GM18858 (cell line): ENCODE data around the gene IGFBP4.

Experiments
- ATAC-seq: cut with Tn5 transposase; IDR thresholded peaks from one replicate; pipeline ENCODE4 v1.9.1; 2021; ENCODE audit not compliant: unreplicated experiment

IGFBP4 gene

DNA sequence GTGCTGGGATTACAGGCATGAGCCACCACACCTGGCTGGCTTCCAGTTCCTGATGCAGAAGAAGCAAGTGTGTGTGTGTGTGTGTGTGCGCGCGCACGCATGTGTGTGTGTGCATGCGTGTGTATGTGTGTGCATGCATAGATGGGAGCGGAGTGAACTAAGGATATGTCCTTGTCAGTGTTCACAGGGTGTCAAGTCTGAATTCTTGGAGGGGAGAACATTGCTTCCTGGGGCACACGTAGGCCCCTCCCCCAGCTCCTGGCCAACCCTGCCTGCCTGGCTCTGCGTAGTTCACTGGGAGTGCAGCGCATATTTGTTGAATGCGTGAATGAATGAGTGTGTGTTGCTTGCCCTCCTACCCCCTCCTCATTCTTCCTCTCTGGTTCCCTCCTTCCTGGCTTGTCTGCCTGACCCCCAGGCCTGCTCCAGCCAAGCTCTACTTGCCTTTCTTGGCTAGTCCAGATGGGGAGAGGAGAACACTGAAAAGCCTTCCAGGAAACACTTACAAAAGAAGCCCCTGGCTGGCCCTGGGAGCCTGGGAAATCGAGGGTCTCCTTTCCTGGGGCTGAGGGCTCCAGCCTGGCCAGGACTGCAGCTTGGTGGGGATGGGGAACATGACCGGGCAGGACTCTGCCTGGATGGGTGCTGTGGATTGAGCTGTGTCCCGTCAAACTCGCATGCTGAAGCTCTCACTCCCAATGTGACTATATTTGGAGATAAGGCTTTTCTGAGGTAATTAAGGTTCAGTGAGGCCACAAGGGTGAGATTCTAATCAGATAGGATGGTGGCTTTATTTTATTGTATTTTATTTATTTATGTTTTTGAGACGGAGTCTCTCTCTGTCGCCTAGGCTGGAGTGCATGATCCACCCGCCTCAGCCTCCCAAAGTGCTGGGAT lies 27.9 kb downstream of the IGFBP4 start:
- ATAC-seq: no peak

GRCh38 chr17:40471846-40472732 lies 28.8 kb downstream of the IGFBP4 start:
- no peak for ATAC-seq

DNA sequence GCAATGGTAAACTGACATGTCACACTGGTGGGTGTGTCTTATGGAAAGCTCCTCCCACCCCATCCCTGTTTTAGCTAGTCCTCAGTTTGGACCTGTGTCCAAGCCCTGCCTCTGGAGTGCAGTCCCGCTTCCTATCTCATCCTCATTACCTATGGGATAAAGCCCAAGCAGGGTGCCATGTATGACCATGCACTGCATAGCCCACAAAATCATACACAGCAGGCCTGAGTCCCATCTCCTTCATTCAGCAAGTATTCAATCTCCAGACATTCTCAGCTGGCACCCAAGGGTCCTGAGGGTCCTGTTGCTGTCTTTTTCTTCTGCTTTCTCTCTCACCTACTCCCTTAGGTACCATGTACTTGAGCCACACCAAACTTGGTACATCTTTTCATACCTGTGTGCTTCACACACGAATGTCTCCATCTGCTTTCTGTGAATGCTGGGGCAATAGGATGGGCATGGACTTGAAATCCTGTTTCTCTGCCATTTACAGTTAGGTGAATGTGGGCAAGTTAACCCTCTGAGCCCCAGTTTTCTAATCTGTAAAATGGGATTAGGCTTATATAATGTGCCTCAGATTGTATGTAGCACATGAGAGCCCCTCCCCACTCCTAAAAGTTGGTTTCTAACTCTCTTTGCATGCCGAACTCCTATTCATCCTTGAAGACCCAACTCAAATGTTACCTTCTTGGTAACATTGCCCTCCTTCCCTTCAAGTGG lies 29.6 kb downstream of the IGFBP4 start:
- ATAC-seq: no peak

DNA sequence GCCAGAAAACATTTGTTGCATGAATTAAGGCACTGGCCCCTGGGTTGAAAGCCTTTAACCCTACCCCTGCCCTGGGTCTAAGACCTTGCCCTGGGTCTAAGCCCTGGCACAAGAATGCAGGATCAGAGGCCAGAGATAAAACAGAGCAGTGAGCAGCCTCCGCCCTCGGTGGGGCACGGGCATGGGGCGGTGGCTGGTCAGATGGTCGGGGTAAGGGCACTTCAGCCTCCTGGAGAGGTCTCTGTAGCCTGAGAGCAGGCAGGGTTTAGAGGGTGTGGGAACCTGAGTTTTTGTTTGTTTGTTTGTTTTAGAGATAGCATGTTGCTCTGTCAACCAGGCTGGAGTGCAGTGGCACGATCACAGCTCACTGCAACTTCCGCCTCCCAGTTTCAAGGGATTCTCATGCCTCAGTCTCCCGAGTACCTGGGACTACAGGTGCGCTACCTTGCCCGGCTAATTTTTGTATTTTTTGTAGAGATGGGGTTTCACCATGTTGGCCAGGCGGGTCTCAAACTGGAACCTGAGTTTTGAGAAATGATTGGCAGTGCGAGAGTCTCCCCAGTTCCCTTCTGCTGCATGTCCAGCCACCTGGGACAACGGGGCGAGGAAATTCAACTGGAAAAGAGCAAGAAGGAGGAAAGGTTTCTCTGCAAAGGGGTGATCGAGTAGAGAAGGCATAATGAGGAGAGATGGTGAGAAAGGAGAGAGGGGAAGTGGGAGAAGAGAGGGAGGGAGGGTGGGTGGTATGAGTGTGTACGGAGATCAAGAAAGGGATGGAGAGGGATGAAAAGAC lies 30.5 kb downstream of the IGFBP4 start:
- no peak for ATAC-seq

GRCh38 chr17:40474419-40475002 lies 31.3 kb downstream of the IGFBP4 start:
- no peak for ATAC-seq

GRCh38 chr17:40475234-40475908 lies 32.1 kb downstream of the IGFBP4 start:
- ATAC-seq: no peak

GRCh38 chr17:40477796-40478195 lies 34.5 kb downstream of the IGFBP4 start:
- no peak for ATAC-seq

DNA sequence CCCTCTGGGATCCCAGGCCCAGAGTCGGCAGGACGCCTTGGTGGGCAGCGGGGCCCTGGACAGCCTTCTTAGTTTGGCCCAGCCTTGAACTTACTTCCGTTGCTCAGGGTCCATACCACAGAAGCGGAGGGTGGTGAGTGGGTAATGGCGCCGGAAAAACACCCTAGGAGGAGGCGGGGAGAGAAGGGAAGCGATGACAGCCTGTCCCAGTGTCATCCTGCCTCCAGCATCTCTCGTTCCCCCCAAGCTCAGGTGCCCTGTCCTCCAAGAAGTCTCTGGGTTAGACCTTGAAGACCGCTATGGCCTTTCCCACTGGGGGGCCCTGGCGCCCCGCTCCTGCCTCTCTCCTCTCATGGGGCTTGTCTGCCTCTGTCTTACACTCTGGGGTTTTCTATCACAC lies 35.2 kb downstream of the IGFBP4 start:
- no peak for ATAC-seq

- ATAC-seq: no peak
Measured at GRCh38 chr17:40479754-40480480, 36.7 kb downstream of the IGFBP4 start.

DNA sequence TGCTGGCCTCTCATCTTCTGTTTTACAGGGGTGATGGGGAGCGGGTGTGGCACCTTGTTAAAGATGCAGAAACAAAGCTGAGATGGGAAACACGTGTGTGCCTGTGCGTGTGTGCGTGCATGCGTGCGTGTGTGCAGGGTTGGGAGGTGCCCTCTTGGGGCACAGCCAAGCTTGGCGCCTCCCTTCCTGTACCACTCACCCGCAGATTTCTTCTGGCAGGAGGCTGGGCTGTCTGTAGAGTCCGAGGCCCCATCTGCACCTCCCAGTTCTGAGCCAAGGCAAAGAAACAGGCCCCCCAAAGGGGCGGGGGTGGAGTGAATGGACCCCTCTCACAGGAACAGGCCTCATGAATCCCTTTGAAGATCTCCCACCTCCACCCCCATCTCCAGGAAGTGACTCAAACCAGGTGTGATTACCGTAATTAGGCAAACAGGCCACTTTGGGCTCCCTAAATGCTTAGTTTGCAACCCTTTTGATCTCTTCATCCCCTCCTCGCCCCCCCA lies 37.3 kb downstream of the IGFBP4 start:
- no peak for ATAC-seq

DNA sequence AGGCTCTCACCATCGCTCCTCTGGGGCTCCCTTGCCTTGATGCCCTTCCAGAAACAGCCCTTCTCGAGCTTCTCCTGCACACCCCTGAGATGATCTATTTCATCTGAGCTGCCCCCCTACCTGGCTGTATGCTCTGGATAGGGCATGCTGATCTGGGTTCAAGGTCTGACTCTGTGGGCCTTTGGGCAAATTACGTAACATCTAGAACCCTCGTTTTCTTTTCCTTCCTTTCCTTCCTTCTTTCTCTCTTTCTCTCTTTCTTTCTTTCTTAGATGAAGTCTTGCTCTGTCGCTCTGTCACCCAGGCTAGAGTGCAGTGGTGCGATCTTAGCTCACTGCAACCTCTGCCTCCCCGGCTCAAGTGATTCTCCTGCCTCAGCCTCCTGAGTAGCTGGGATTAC lies 37.9 kb downstream of the IGFBP4 start:
- ATAC-seq: no peak

- ATAC-seq: no peak
Measured at GRCh38 chr17:40482722-40483121, 39.5 kb downstream of the IGFBP4 start.

DNA sequence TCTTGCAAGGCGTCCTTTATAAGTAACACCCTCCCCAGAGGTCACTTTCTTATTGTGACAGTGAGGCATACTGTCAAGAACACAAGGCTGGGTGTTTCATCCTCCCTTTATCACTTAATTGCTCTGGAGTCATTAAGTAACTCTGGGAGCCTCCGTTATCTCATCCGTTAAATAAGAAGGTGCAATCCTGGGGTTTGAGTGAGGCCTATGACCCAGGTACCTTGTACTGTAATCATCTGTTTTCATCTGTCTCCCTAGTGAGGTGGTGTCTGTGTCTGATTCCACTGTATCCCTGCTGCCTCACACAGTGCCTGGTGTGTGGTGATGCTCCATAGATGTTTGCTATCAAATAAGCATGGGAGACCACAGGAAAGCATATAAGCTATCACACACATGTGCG lies 40.4 kb downstream of the IGFBP4 start:
- ATAC-seq: no peak

GRCh38 chr17:40484285-40484972 lies 41.2 kb downstream of the IGFBP4 start:
- no peak for ATAC-seq

GRCh38 chr17:40484973-40485530 lies 41.8 kb downstream of the IGFBP4 start:
- no peak for ATAC-seq

DNA sequence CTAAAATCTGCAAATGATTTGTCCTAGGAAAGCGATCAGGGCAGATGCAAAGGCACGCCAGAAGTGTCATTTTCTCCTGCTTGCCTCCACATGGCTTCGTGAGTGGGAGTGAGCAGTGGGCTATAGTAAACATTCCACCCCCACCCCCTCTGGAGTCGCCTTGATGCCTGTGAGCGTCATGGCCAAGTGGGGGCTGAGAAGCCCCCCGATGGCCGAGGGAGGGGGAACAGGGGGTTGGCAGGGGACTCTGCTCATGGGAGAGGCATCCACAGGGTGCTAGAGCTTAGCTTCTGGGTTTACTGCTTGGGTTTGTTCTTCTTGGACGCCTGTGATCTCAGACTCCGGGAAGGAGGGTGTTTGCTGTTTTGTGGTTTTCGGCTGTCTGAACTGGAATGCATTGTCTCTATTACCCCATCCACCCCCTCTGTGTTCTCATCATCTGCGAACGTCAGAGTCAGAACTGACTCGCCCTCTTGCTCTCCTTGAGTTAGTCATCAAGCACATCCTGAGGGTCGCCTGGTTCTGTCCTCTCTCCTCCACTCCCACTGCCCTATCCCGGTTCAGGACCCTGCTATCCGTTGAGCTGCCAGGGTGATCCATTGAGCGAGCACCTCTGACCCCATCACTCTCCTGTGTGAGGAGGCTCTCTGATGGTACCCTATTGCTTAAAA lies 42.7 kb downstream of the IGFBP4 start:
- ATAC-seq: no peak
